Breast epithelium (tissue), 4 donors: ENCODE measurements around the gene WFIKKN1. TPM values are rescaled to one million over a fixed set of nuclear protein-coding genes. Genes with fewer than 3 reads are reported as not detected.

Experiments used
- DNase-seq, 2 donors: peaks; one replicate each; pipeline ENCODE4 v3.0.0-alpha.2; 2019; ENCODE audit warnings: low spot score in 2 of 2
- H3K27ac ChIP-seq, 2 donors: fragments of 200-600 bp; sonication (generic) in 1 of 2; one replicate each; pipeline ENCODE4 v1.5.1; 2016 to 2019; ENCODE audit warnings: mild to moderate bottlenecking in 1 of 2
- H3K27me3 ChIP-seq, 2 donors: fragments of 200-600 bp; sonication (generic) in 1 of 2; one replicate each; pipeline versions ENCODE4 v1.5.1 to v1.6.0; 2017 to 2019; ENCODE audit warnings: control low read depth in 1 of 2, mild to moderate bottlenecking in 1 of 2
- H3K36me3 ChIP-seq: fragments of 200-600 bp; one replicate; pipeline ENCODE4 v1.5.1; 2019
- H3K4me1 ChIP-seq, 2 donors: fragments of 200-600 bp; sonication (generic); one replicate each; pipeline ENCODE4 v1.5.1; 2016 to 2019; ENCODE audit warnings: control low read depth in 1 of 2
- H3K4me3 ChIP-seq, 3 donors: fragments of 200-600 bp; sonication (generic); 1 replicate in 2 of 3; 2 replicates in 1 of 3; pipeline ENCODE4 v1.5.1; 2016 to 2019; ENCODE audit warnings: mild to moderate bottlenecking in 3 of 3, moderate library complexity in 2 of 3
- H3K9me3 ChIP-seq, 2 donors: fragments of 200-600 bp; sonication (generic) in 1 of 2; one replicate each; pipeline ENCODE4 v1.5.1; 2016 to 2019; ENCODE audit warnings: control low read depth in 1 of 2
- POLR2A ChIP-seq: fragments of 450-650 bp; IDR thresholded peaks from one replicate; pipeline ENCODE4 v1.6.1; 2016; ENCODE audit warnings: antibody characterized with exemption, mild to moderate bottlenecking, moderate library complexity
- POLR2AphosphoS5 ChIP-seq, 3 donors: sonication (generic); formaldehyde crosslinking; IDR thresholded peaks; one replicate each; pipeline ENCODE4 v1.6.1; 2017; ENCODE audit warnings: antibody characterized with exemption in 3 of 3
- intact Hi-C: fragments of 100-400 bp; cut with DNase I; formaldehyde crosslinking; loops from one replicate; pipeline ENCODE4 v1.15.1; 2023; ENCODE audit warnings: low total_unique reads
- total RNA-seq, 3 donors: library from RNA; depleted of rRNA; stranded (reverse); fragments of >200 nt; gene quantifications; one replicate each; pipeline ENCODE4 v1.1.0, GENCODE V29; 2016
- TF ChIP-seq, protein P1 (sequence below), 3 donors: fragments of 450-650 bp; IDR thresholded peaks; one replicate each; pipeline ENCODE4 v1.5.1; 2016 to 2017; ENCODE audit warnings: antibody characterized with exemption in 3 of 3, mild to moderate bottlenecking in 3 of 3, moderate library complexity in 3 of 3

Gene WFIKKN1
- total RNA-seq, 3 donors from 2014 or later = 0.66 to 0.73 TPM; not detected in 1

DNA sequence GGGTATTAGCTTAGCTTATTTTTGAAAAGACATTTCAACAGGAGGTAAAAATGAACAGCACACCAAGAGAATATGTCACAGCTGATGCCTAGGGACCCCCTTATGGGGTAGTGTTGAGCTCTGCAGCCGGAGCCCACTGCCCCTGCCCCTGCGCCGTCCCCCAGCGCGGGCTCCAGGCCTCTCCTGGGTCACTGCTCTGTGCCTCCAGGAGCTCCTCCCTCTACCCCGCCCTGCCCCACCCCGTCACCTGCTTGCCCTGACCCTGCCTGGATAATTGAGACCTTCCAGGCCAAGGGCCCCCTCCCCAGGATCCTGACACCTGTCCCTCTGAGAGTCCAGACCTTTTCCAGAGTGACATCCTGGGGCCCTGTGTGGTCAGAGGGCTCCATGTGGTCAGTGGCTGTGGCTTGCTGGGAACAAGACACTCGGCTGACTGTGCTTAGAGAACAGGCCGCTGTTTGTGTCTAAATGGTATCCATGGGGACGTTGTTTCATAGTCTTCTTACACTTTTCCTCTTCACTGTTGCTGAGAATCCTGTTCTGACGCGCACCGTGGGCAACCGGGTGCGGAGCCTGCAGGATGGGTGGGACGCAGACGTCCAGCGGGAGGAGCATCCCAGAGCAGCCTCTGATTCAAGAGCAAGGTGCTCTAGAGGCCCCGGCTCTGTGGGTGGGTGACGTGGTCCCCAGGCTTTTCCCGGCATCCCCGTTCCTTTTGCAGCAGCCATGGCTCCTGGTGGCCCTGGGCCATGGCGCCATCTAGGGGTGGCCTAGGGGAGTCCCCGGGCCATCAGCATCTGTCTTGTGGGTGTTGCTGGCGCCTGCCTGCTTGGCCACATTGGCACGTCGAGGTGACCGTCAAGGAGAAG, 20.0 kb upstream of the WFIKKN1 start:
- peak overlapping the region in 1 of 3 donors; percentile 21 for H3K4me3 ChIP-seq
- H3K36me3 ChIP-seq = no peaks in the 10 kb centered on the region
- DNase-seq = no peak
- no peaks in the 10 kb centered on the region for H3K4me1 ChIP-seq
- intact Hi-C loops = no loop called here
- peak overlapping the region in 1 of 2 donors; percentile 9 for H3K27ac ChIP-seq
- H3K27me3 ChIP-seq = no peaks in the 10 kb centered on the region
- no peaks in the 10 kb centered on the region for H3K9me3 ChIP-seq
- no peak for TF ChIP-seq POLR2A
- TF ChIP-seq, protein P1, sequence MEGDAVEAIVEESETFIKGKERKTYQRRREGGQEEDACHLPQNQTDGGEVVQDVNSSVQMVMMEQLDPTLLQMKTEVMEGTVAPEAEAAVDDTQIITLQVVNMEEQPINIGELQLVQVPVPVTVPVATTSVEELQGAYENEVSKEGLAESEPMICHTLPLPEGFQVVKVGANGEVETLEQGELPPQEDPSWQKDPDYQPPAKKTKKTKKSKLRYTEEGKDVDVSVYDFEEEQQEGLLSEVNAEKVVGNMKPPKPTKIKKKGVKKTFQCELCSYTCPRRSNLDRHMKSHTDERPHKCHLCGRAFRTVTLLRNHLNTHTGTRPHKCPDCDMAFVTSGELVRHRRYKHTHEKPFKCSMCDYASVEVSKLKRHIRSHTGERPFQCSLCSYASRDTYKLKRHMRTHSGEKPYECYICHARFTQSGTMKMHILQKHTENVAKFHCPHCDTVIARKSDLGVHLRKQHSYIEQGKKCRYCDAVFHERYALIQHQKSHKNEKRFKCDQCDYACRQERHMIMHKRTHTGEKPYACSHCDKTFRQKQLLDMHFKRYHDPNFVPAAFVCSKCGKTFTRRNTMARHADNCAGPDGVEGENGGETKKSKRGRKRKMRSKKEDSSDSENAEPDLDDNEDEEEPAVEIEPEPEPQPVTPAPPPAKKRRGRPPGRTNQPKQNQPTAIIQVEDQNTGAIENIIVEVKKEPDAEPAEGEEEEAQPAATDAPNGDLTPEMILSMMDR (IDR thresholded peaks at IDR 0.05) = peak in 2 of 3 donors; percentile 57 to 78

DNA sequence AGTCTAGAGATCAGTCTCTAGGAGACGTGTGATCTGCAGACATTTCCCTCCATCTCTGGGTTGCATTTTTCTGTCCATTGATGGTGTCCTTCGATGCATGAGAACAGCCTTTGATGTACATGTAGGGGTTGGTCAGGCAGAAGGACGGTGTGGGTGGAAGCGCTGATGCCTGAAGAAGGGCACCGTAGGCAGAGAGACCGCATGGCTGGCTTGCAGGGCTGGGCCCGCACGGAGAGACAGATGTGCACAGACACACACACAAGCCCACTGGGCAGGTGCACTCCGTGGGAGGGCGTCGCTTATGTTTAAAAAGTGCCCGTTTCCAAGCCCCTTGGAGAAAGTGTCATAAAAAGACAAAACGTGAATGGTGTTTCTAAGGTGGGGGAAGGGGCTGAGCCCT, 15.7 kb upstream of the WFIKKN1 start:
- TF ChIP-seq POLR2AphosphoS5 (IDR thresholded peaks at IDR 0.05) (no peak), POLR2A (no peak)
- TF ChIP-seq, protein P1 (IDR thresholded peaks at IDR 0.05) = no peak
- H3K4me1 ChIP-seq = no peaks in the 10 kb centered on the region
- no peaks in the 10 kb centered on the region for H3K9me3 ChIP-seq
- no peak overlapping the region for H3K27ac ChIP-seq
- no peaks in the 10 kb centered on the region for H3K27me3 ChIP-seq
- no peaks in the 10 kb centered on the region for H3K36me3 ChIP-seq
- no peak for DNase-seq
- intact Hi-C loops = no loop called here
- no peak overlapping the region for H3K4me3 ChIP-seq

DNA sequence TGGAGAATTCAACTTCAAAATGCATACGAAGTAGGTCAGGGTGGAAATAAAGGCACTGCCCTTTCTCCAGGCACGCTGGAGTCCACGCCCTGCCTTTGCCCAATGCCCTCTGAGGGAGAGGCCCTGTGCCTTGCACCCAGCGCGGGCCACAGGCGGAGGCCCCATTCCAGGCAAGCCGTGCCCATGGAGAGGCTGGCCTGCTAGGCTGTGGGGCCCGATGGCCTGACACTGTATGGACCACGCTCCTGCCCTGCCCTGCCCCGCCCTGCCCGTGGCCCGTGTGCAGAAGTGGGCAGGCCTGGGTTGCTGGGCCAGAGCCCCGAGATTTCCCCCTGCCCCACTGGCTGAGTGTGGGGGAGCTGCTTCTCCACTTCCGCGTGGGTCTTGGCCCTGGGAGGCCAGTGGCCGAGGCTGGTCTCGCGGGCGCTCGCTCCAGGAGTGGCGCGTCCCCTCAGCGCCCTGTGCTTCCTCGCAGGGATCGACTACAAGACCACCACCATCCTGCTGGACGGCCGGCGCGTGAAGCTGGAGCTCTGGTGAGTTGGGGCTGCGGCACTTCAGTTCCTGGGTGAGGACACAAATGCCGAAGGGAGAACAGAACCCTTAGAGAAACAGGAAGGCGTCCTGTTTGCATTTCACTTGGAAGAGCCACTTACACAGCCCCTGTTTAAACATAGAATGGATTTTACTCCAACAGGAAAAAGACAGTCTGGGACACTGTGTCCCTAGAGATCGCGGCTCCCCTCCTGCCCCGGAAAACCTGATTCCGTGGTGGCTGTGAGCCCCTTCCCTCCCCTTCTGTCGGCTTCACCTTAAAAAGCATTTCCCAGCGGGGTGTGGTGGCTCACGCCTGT, 13.8 kb upstream of the WFIKKN1 start:
- H3K4me3 ChIP-seq = no peak overlapping the region
- intact Hi-C loops = no loop called here
- TF ChIP-seq POLR2AphosphoS5 (IDR thresholded peaks at IDR 0.05) (no peak), POLR2A (no peak)
- TF ChIP-seq, protein P1 (IDR thresholded peaks at IDR 0.05) = no peak
- H3K4me1 ChIP-seq = peaks cover 4% of the 10 kb centered on the region in 2 donors
- no peaks in the 10 kb centered on the region for H3K27me3 ChIP-seq
- H3K27ac ChIP-seq = no peak overlapping the region
- H3K9me3 ChIP-seq = no peaks in the 10 kb centered on the region
- no peaks in the 10 kb centered on the region for H3K36me3 ChIP-seq
- DNase-seq = no peak

DNA sequence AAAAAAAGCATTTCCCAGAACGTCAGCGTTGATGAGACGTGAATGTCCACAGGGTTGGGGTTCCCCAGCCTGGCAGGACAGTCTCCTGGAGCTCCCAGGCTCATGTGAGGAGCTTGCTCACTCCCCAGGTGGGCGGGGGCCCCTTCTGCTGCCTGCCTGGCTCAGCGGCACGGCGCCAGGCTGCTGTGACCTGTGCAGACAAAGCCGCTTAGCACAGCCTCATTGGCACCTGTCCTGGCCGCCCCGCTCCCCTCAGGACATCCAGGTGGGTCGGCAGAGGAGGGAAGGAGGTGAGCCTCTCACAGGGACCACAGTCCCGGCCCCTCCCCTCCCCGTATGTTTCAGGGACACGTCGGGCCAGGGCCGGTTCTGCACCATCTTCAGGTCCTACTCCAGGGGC, 12.9 kb upstream of the WFIKKN1 start:
- no peak for TF ChIP-seq POLR2AphosphoS5 (IDR thresholded peaks at IDR 0.05)
- TF ChIP-seq POLR2A = no peak
- TF ChIP-seq, protein P1 (IDR thresholded peaks at IDR 0.05) = no peak
- Histone ChIP-seq H3K27ac (no peak overlapping the region), H3K4me1 (peaks cover 7 to 8% of the 10 kb centered on the region in 2 donors), H3K9me3 (no peaks in the 10 kb centered on the region), H3K4me3 (no peak overlapping the region), H3K27me3 (no peaks in the 10 kb centered on the region), H3K36me3 (no peaks in the 10 kb centered on the region)
- DNase-seq = no peak
- intact Hi-C loops = no loop called here
